HFFc6 (cell line): Measurements from ENCODE around the gene ZFYVE28. TPM values are rescaled to one million over a fixed set of nuclear protein-coding genes. Genes with fewer than 3 reads are reported as not detected.

ENCODE experiments used
- DNase-seq: peaks from one replicate; pipeline ENCODE4 v3.0.0-alpha.2; 2018
- H3K27ac Mint-ChIP-seq: 2 replicates; pipeline ENCODE4 v1.8.0; 2020; ENCODE audit warnings: mild to moderate bottlenecking, mixed read lengths
- H3K27me3 Mint-ChIP-seq: 2 replicates; pipeline ENCODE4 v1.8.0; 2021; ENCODE audit warnings: mild to moderate bottlenecking, moderate library complexity, mixed read lengths; ENCODE audit not compliant: insufficient read depth
- H3K36me3 Mint-ChIP-seq: 2 replicates; pipeline ENCODE4 v1.8.0; 2021; ENCODE audit warnings: low read depth, mixed read lengths
- H3K4me1 Mint-ChIP-seq: 2 replicates; pipeline ENCODE4 v1.8.0; 2020; ENCODE audit warnings: low read depth, mixed read lengths
- H3K4me3 Mint-ChIP-seq: 2 replicates; pipeline ENCODE4 v1.8.0; 2020; ENCODE audit warnings: mild to moderate bottlenecking, moderate library complexity, mixed read lengths
- H3K9me3 Mint-ChIP-seq: 2 replicates; pipeline ENCODE4 v1.8.0; 2020; ENCODE audit warnings: mild to moderate bottlenecking, mixed read lengths
- total RNA-seq, 6 experiments: library from RNA; stranded (reverse); fragmentation: NEBNext Ultra II Directional; extraction: Animal tissue kit (Norgen Biotek cat#: 25700); gene quantifications; 2 replicates in 1 of 6; 3 replicates in 5 of 6; pipeline ENCODE4 v1.2.3, GENCODE V29; 2021
- TF ChIP-seq, protein P1 (sequence below): fragments of 200-600 bp; sonication (generic); IDR thresholded peaks from 2 replicates; pipeline ENCODE4 v1.5.0; 2021; ENCODE audit warnings: antibody characterized with exemption, mild to moderate bottlenecking

ZFYVE28 gene
- total RNA-seq, 6 experiments from 2014 or later: 1.8 to 5.4 (median 2.2) TPM

DNA sequence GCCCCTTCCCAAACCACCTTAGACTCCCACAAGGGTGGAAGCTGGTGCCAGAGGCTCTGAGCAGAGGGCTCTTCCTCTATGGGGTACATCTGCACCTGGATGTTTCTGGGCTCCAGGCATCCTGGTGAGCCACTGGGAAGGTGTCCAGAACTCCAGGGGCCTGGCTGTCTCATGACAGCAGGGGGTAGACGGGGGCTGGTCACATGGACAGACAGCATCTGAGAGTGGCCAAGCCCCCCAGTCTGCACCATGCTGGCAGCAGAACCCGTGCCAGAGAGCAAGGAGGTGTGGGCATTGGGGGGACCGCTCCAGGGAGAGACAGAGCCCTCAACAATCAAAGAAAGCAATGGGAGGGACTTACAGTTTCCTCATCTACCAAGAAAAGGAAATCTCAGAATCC is 39.5 kb downstream of the ZFYVE28 start:
- Mint-ChIP-seq H3K4me3 (no peak overlapping the region), H3K4me1 (no peaks in the 10 kb centered on the region), H3K27ac (no peak overlapping the region), H3K36me3 (no peaks in the 10 kb centered on the region), H3K9me3 (peaks cover 6% of the 10 kb centered on the region; the same call in 1 of the 2 replicates), H3K27me3 (peaks cover 69% of the 10 kb centered on the region)
- no peak for DNase-seq
- TF ChIP-seq, protein P1, sequence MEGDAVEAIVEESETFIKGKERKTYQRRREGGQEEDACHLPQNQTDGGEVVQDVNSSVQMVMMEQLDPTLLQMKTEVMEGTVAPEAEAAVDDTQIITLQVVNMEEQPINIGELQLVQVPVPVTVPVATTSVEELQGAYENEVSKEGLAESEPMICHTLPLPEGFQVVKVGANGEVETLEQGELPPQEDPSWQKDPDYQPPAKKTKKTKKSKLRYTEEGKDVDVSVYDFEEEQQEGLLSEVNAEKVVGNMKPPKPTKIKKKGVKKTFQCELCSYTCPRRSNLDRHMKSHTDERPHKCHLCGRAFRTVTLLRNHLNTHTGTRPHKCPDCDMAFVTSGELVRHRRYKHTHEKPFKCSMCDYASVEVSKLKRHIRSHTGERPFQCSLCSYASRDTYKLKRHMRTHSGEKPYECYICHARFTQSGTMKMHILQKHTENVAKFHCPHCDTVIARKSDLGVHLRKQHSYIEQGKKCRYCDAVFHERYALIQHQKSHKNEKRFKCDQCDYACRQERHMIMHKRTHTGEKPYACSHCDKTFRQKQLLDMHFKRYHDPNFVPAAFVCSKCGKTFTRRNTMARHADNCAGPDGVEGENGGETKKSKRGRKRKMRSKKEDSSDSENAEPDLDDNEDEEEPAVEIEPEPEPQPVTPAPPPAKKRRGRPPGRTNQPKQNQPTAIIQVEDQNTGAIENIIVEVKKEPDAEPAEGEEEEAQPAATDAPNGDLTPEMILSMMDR: no peak

DNA sequence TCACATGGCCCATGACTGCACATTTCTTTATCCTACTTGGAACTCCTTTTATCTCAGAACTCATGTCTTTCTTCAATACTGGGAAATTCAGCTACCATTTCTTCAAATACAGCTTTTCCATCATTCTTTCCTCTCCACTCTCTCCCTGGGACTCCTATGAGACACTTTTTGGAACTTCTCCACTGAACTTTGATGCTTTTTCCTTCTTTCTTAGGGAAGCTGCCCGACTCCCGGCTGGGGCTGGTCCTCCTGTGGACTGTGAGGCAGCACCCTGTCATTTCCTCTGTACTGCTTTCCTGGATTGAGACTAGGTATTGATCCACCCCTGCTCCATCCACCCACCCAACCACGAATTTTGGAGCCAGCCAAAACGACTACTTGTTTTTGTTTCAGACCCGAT is 40.0 kb downstream of the ZFYVE28 start:
- peaks cover 6% of the 10 kb centered on the region; the same call in 1 of the 2 replicates for H3K9me3 Mint-ChIP-seq
- no peaks in the 10 kb centered on the region for H3K4me1 Mint-ChIP-seq
- TF ChIP-seq, protein P1: no peak
- H3K27me3 Mint-ChIP-seq: peaks cover 69% of the 10 kb centered on the region
- H3K4me3 Mint-ChIP-seq: no peak overlapping the region
- DNase-seq: no peak
- H3K27ac Mint-ChIP-seq: no peak overlapping the region
- no peaks in the 10 kb centered on the region for H3K36me3 Mint-ChIP-seq

DNA sequence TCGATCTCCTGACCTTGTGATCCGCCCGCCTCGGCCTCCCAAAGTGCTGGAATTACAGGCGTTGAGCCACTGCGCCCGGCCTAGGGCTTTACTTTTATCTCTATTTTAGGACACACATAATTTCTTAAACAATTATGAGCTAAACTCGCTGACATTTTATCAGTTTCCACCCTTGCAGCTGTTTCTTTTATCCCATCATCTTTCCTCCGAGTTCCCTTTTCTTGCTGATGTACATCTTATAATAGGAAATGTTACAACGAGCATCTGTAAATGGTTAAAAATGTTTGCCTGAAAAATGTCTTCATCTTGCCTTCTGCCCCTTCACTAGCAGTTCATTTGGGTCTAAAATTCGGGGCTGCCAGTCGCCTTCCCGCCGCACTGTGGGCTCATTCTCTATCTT is 41.2 kb downstream of the ZFYVE28 start:
- DNase-seq: no peak
- no peak overlapping the region for H3K4me3 Mint-ChIP-seq
- H3K4me1 Mint-ChIP-seq: no peaks in the 10 kb centered on the region
- peaks cover 6% of the 10 kb centered on the region; the same call in 1 of the 2 replicates for H3K9me3 Mint-ChIP-seq
- peaks cover 68% of the 10 kb centered on the region for H3K27me3 Mint-ChIP-seq
- TF ChIP-seq, protein P1: no peak
- no peaks in the 10 kb centered on the region for H3K36me3 Mint-ChIP-seq
- H3K27ac Mint-ChIP-seq: no peak overlapping the region

DNA sequence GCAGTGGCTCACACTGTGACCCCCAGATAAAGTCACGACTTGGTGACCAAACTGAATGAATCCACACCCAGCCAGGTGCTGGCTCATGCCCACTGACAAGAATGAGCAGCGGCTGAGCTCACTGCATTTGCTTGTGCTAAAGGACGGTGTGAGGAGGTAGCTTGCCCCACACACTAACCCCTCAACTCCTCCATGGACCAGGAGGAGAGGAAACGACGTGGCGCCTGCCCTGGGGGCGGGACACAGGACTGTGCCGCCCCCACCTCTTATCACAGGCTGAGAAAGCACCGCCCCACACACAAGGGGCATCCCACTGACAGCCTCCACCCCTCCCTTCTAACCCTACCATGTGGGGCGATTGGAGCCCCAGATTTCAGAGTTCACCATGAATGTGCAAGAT is 43.0 kb downstream of the ZFYVE28 start:
- H3K4me3 Mint-ChIP-seq: no peak overlapping the region
- H3K27me3 Mint-ChIP-seq: peaks cover 67% of the 10 kb centered on the region
- no peaks in the 10 kb centered on the region for H3K4me1 Mint-ChIP-seq
- no peak for DNase-seq
- H3K36me3 Mint-ChIP-seq: no peaks in the 10 kb centered on the region
- TF ChIP-seq, protein P1: no peak
- no peak overlapping the region for H3K27ac Mint-ChIP-seq
- no peaks in the 10 kb centered on the region for H3K9me3 Mint-ChIP-seq

DNA sequence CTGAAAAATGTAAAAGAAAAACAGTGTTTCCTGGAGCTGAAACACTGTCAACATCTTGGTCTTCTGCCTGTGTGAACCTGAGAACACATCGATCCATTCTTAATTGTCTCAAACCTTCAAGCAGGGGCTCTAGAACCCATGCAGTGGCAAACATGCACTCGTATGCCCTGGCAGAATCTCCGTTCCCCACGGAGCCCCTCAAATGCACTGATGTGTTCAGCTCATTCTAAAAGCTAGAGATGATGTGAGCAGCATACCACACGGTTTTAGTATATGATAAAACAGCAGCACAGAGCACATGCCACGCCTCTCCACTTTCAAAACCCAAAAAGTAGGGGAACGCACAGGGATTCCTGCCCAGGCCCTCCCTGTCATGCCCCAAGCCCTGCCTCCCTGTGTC is 44.9 kb downstream of the ZFYVE28 start:
- Mint-ChIP-seq H3K4me3 (no peak overlapping the region), H3K36me3 (peaks cover 7% of the 10 kb centered on the region; the same call in 1 of the 2 replicates), H3K9me3 (peaks cover 7% of the 10 kb centered on the region; the same call in 1 of the 2 replicates), H3K27ac (no peak overlapping the region), H3K4me1 (no peaks in the 10 kb centered on the region), H3K27me3 (peaks cover 55% of the 10 kb centered on the region)
- TF ChIP-seq, protein P1: no peak
- no peak for DNase-seq

DNA sequence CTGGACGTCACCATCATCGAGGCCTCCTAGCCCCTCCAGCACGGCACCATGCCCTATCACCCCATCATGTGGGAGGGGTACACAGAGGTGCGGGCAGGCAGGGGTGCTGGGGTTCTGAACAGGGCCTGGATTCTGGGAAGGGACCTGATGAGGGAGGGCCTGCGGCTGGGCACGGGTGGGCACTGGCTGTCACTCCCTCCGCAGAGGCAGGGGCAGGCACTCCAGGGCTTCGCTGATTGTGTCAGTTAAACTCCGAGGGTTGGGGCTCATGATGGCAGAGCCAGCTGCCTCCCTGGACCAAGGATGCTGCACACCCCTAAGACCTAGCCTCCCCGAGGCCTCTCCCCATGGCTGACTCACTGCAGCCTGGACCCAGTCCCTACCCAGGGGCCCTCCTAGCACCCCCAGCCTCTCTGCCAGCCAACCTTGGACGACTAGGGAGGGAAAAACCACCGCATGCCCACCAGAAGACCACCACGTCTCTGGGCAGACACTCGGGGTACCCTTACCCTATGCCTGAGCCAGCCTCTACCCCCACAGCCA is 45.9 kb downstream of the ZFYVE28 start:
- no peak overlapping the region for H3K4me3 Mint-ChIP-seq
- TF ChIP-seq, protein P1: no peak
- H3K27ac Mint-ChIP-seq: no peak overlapping the region
- DNase-seq: no peak
- H3K27me3 Mint-ChIP-seq: peaks cover 49% of the 10 kb centered on the region
- H3K36me3 Mint-ChIP-seq: peaks cover 11% of the 10 kb centered on the region; the same call in 1 of the 2 replicates
- H3K4me1 Mint-ChIP-seq: no peaks in the 10 kb centered on the region
- H3K9me3 Mint-ChIP-seq: peaks cover 11% of the 10 kb centered on the region
